ENCODE data around the gene GMDS.

Gene GMDS

DNA sequence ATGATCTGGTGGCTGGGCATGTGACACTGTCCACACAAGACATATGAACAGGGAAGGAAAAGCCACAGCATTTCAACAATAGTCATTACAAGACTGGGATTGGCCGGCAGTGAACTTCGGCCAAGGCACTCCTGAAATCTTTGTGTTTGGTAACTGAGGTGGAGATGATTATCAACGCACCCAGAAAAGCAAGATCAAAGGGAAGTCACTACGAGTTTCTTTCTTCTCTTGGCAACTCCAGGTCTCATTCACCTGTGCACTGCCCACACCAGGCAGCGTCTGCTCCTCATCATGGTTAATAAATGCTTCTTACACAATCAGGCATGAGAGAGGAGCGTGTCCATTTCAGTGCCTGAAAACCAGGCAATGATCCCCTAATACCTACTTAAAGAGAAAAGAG is 656.2 kb downstream of the GMDS start:
- Histone ChIP-seq H3K9me3 (ENCODE audit: low read length) (no peaks in the 10 kb centered on the region), H3K27ac (ENCODE audit: low read depth, low read length) (no peak overlapping the region), H3K4me3 (ENCODE audit: low read depth in 1 of 2, low read length in 2 of 2) (no peak overlapping the region), H3K4me1 (ENCODE audit: insufficient read depth, low read length) (no peaks in the 10 kb centered on the region), H3K36me3 (ENCODE audit: insufficient read depth, low read length) (no peaks in the 10 kb centered on the region), H3K9ac (ENCODE audit: low read length) (no peak overlapping the region), H3K27me3 (ENCODE audit: control insufficient read depth in 1 of 2, insufficient read depth in 2 of 2, low read length in 2 of 2) (peaks cover 0 to 6% of the 10 kb centered on the region in 2 donors)

GRCh38 chr6:1587977-1588376 is 657.4 kb downstream of the GMDS start:
- no peak overlapping the region for H3K9ac ChIP-seq (ENCODE audit: low read length)
- H3K36me3 ChIP-seq (ENCODE audit: insufficient read depth, low read length): no peaks in the 10 kb centered on the region
- H3K9me3 ChIP-seq (ENCODE audit: low read length): no peaks in the 10 kb centered on the region
- H3K27ac ChIP-seq (ENCODE audit: low read depth, low read length): no peak overlapping the region
- H3K4me3 ChIP-seq (ENCODE audit: low read depth in 1 of 2, low read length in 2 of 2): no peak overlapping the region
- H3K27me3 ChIP-seq (ENCODE audit: control insufficient read depth in 1 of 2, insufficient read depth in 2 of 2, low read length in 2 of 2): no peaks in the 10 kb centered on the region
- no peaks in the 10 kb centered on the region for H3K4me1 ChIP-seq (ENCODE audit: insufficient read depth, low read length)

- no peak overlapping the region for H3K27ac ChIP-seq (ENCODE audit: low read depth, low read length)
- H3K9me3 ChIP-seq (ENCODE audit: low read length): no peaks in the 10 kb centered on the region
- no peak overlapping the region for H3K4me3 ChIP-seq (ENCODE audit: low read depth in 1 of 2, low read length in 2 of 2)
- no peaks in the 10 kb centered on the region for H3K27me3 ChIP-seq (ENCODE audit: control insufficient read depth in 1 of 2, insufficient read depth in 2 of 2, low read length in 2 of 2)
- H3K4me1 ChIP-seq (ENCODE audit: insufficient read depth, low read length): no peaks in the 10 kb centered on the region
- no peaks in the 10 kb centered on the region for H3K36me3 ChIP-seq (ENCODE audit: insufficient read depth, low read length)
- no peak overlapping the region for H3K9ac ChIP-seq (ENCODE audit: low read length)
These were observed 657.9 kb downstream of the GMDS start for GRCh38 chr6:1587546-1587945.

GRCh38 chr6:1586861-1587450 is 658.4 kb downstream of the GMDS start:
- H3K4me3 ChIP-seq (ENCODE audit: low read depth in 1 of 2, low read length in 2 of 2): no peak overlapping the region
- H3K9me3 ChIP-seq (ENCODE audit: low read length): no peaks in the 10 kb centered on the region
- H3K4me1 ChIP-seq (ENCODE audit: insufficient read depth, low read length): no peaks in the 10 kb centered on the region
- H3K27me3 ChIP-seq (ENCODE audit: control insufficient read depth in 1 of 2, insufficient read depth in 2 of 2, low read length in 2 of 2): no peaks in the 10 kb centered on the region
- H3K9ac ChIP-seq (ENCODE audit: low read length): no peak overlapping the region
- H3K36me3 ChIP-seq (ENCODE audit: insufficient read depth, low read length): no peaks in the 10 kb centered on the region
- no peak overlapping the region for H3K27ac ChIP-seq (ENCODE audit: low read depth, low read length)

- no peaks in the 10 kb centered on the region for H3K27me3 ChIP-seq (ENCODE audit: control insufficient read depth in 1 of 2, insufficient read depth in 2 of 2, low read length in 2 of 2)
- no peak overlapping the region for H3K27ac ChIP-seq (ENCODE audit: low read depth, low read length)
- no peak overlapping the region for H3K9ac ChIP-seq (ENCODE audit: low read length)
- H3K36me3 ChIP-seq (ENCODE audit: insufficient read depth, low read length): no peaks in the 10 kb centered on the region
- H3K9me3 ChIP-seq (ENCODE audit: low read length): no peaks in the 10 kb centered on the region
- no peak overlapping the region for H3K4me3 ChIP-seq (ENCODE audit: low read depth in 1 of 2, low read length in 2 of 2)
- no peaks in the 10 kb centered on the region for H3K4me1 ChIP-seq (ENCODE audit: insufficient read depth, low read length)
These were observed 659.1 kb downstream of the GMDS start for GRCh38 chr6:1586256-1586655.

GRCh38 chr6:1585669-1586049 is 659.7 kb downstream of the GMDS start:
- Histone ChIP-seq H3K4me1 (ENCODE audit: insufficient read depth, low read length) (no peaks in the 10 kb centered on the region), H3K27ac (ENCODE audit: low read depth, low read length) (no peak overlapping the region), H3K4me3 (ENCODE audit: low read depth in 1 of 2, low read length in 2 of 2) (no peak overlapping the region), H3K9ac (ENCODE audit: low read length) (no peak overlapping the region), H3K27me3 (ENCODE audit: control insufficient read depth in 1 of 2, insufficient read depth in 2 of 2, low read length in 2 of 2) (no peaks in the 10 kb centered on the region), H3K36me3 (ENCODE audit: insufficient read depth, low read length) (no peaks in the 10 kb centered on the region), H3K9me3 (ENCODE audit: low read length) (no peaks in the 10 kb centered on the region)

- no peak overlapping the region for H3K27ac ChIP-seq (ENCODE audit: low read depth, low read length)
- no peaks in the 10 kb centered on the region for H3K36me3 ChIP-seq (ENCODE audit: insufficient read depth, low read length)
- no peak overlapping the region for H3K4me3 ChIP-seq (ENCODE audit: low read depth in 1 of 2, low read length in 2 of 2)
- H3K9ac ChIP-seq (ENCODE audit: low read length): no peak overlapping the region
- H3K27me3 ChIP-seq (ENCODE audit: control insufficient read depth in 1 of 2, insufficient read depth in 2 of 2, low read length in 2 of 2): no peaks in the 10 kb centered on the region
- no peaks in the 10 kb centered on the region for H3K4me1 ChIP-seq (ENCODE audit: insufficient read depth, low read length)
- H3K9me3 ChIP-seq (ENCODE audit: low read length): no peaks in the 10 kb centered on the region
These were observed 660.3 kb downstream of the GMDS start for GRCh38 chr6:1584996-1585668.

DNA sequence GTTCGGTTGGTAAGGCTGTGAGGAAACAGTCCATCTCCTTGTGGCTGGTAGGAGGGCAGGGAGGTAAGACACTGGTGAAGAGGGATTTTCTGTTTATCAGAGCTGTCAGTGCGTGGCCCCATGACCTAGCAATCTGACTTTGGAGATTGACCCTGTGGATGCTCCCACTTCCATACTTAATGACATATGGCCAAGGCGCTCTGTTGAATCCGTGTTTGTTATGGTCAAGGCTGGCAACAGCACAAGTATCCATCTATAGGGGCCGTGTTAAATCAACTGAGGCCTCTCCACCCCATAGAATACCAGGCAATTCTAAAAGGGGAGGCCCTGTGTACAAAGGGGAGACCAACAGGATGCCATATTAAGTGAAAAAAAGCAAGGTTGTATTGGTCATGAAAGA is 661.3 kb downstream of the GMDS start:
- Histone ChIP-seq H3K36me3 (ENCODE audit: insufficient read depth, low read length) (no peaks in the 10 kb centered on the region), H3K9me3 (ENCODE audit: low read length) (no peaks in the 10 kb centered on the region), H3K27ac (ENCODE audit: low read depth, low read length) (no peak overlapping the region), H3K27me3 (ENCODE audit: control insufficient read depth in 1 of 2, insufficient read depth in 2 of 2, low read length in 2 of 2) (no peaks in the 10 kb centered on the region), H3K4me1 (ENCODE audit: insufficient read depth, low read length) (no peaks in the 10 kb centered on the region), H3K9ac (ENCODE audit: low read length) (no peak overlapping the region), H3K4me3 (ENCODE audit: low read depth in 1 of 2, low read length in 2 of 2) (no peak overlapping the region)

GRCh38 chr6:1581120-1581991 is 664.0 kb downstream of the GMDS start:
- Histone ChIP-seq H3K9ac (ENCODE audit: low read length) (no peak overlapping the region), H3K27me3 (ENCODE audit: control insufficient read depth in 1 of 2, insufficient read depth in 2 of 2, low read length in 2 of 2) (no peaks in the 10 kb centered on the region), H3K36me3 (ENCODE audit: insufficient read depth, low read length) (no peaks in the 10 kb centered on the region), H3K4me1 (ENCODE audit: insufficient read depth, low read length) (no peaks in the 10 kb centered on the region), H3K4me3 (ENCODE audit: low read depth in 1 of 2, low read length in 2 of 2) (no peak overlapping the region), H3K27ac (ENCODE audit: low read depth, low read length) (no peak overlapping the region), H3K9me3 (ENCODE audit: low read length) (no peaks in the 10 kb centered on the region)

GRCh38 chr6:1580585-1580984 is 664.8 kb downstream of the GMDS start:
- Histone ChIP-seq H3K4me1 (ENCODE audit: insufficient read depth, low read length) (peaks cover 7% of the 10 kb centered on the region), H3K4me3 (ENCODE audit: low read depth in 1 of 2, low read length in 2 of 2) (no peak overlapping the region), H3K36me3 (ENCODE audit: insufficient read depth, low read length) (no peaks in the 10 kb centered on the region), H3K9ac (ENCODE audit: low read length) (no peak overlapping the region), H3K9me3 (ENCODE audit: low read length) (no peaks in the 10 kb centered on the region), H3K27ac (ENCODE audit: low read depth, low read length) (no peak overlapping the region), H3K27me3 (ENCODE audit: control insufficient read depth in 1 of 2, insufficient read depth in 2 of 2, low read length in 2 of 2) (no peaks in the 10 kb centered on the region)

DNA sequence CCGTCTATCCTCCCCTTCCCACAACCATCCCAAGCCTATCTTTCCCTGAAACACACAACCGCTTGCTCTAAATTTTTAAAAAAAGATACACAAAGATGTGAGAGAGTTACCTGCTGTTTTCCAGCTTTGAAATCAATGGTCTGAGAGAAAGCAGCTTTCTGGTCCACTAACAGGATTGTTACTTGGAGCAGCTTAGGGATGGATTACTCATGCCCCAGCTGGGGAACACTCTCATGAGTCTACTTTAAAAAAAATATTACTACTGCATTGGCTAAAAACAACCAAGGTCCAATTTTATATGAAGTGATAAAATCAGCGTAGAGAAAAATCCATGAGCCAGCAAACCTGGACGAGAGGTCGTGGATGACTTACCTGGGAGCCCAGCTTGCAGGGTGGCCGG is 665.3 kb downstream of the GMDS start:
- Histone ChIP-seq H3K4me3 (ENCODE audit: low read depth in 1 of 2, low read length in 2 of 2) (no peak overlapping the region), H3K27me3 (ENCODE audit: control insufficient read depth in 1 of 2, insufficient read depth in 2 of 2, low read length in 2 of 2) (no peaks in the 10 kb centered on the region), H3K9ac (ENCODE audit: low read length) (no peak overlapping the region), H3K36me3 (ENCODE audit: insufficient read depth, low read length) (no peaks in the 10 kb centered on the region), H3K27ac (ENCODE audit: low read depth, low read length) (no peak overlapping the region), H3K9me3 (ENCODE audit: low read length) (no peaks in the 10 kb centered on the region), H3K4me1 (ENCODE audit: insufficient read depth, low read length) (peaks cover 11% of the 10 kb centered on the region)

All from muscle layer of colon (tissue), 2 donors.